Activated T-cell treated with anti-CD3 and anti-CD28 coated beads, Interleukin-2, amount 50 U/mL, for 72 hours (primary cell): ENCODE results near the gene DNAJA1. TPM values are rescaled to one million over a fixed set of nuclear protein-coding genes. Genes with fewer than 3 reads are reported as not detected.
A peak's percentile ranks its signal among the peaks of the same experiment; 100 is the strongest.
"Not testable (repeated sequence)": the region's sequence is repeated elsewhere in the genome, so short reads cannot be mapped to it uniquely, and the experiment has no call there.

ENCODE experiments used
- ATAC-seq, 2 donors: fragments of 150-1000 bp; cut with Tn5 transposase; replicated peaks in 1 of 2; 2 replicates each; pipeline ENCODE4 v1.10.0; 2021; ENCODE audit warnings: moderate library complexity in 2 of 2, mild to moderate bottlenecking in 1 of 2
- DNase-seq, 2 donors: peaks; one replicate each; pipeline ENCODE4 v3.0.0; 2021 to 2022; ENCODE audit warnings: mixed read lengths in 1 of 2
- H3K27ac Mint-ChIP-seq: one replicate; pipeline ENCODE4 v1.8.0; 2022; ENCODE audit warnings: mild to moderate bottlenecking, moderate library complexity, mixed read lengths
- H3K27me3 Mint-ChIP-seq: one replicate; pipeline ENCODE4 v1.8.0; 2022; ENCODE audit warnings: low read depth, mixed read lengths
- H3K36me3 Mint-ChIP-seq, 2 donors: one replicate each; pipeline ENCODE4 v1.8.0; 2022; ENCODE audit warnings: mixed read lengths in 2 of 2, mild to moderate bottlenecking in 1 of 2; ENCODE audit not compliant: insufficient read depth in 2 of 2
- H3K4me1 Mint-ChIP-seq: one replicate; pipeline ENCODE4 v1.8.0; 2022; ENCODE audit warnings: low read depth, mixed read lengths
- H3K4me3 Mint-ChIP-seq, 2 donors: one replicate each; pipeline ENCODE4 v1.8.0; 2022; ENCODE audit warnings: mild to moderate bottlenecking in 2 of 2, mixed read lengths in 2 of 2, moderate library complexity in 2 of 2
- H3K9me3 Mint-ChIP-seq, 2 donors: one replicate each; pipeline ENCODE4 v1.8.0; 2022; ENCODE audit warnings: mixed read lengths in 2 of 2
- total RNA-seq, 2 donors: library from RNA; stranded (reverse); gene quantifications; one replicate each; pipeline ENCODE4 v1.2.3, GENCODE V29; 2022

DNAJA1 gene
- 100 to 1,000 TPM; 108 to 112 TPM for total RNA-seq

GRCh38 chr9:33024966-33025571, at the start of gene DNAJA1:
Gene DNAJA1 (plus strand): TSS chr9:33025273. CDS start chr9:33026485, 1,212 bp downstream.
- no peaks in the 10 kb centered on the region for H3K9me3 Mint-ChIP-seq

GRCh38 chr9:32978051-32978450, 47.0 kb upstream of the DNAJA1 start:
- Mint-ChIP-seq H3K4me3 (no peak overlapping the region), H3K4me1 (no peaks in the 10 kb centered on the region), H3K36me3 (peaks cover 7 to 25% of the 10 kb centered on the region in 2 donors), H3K9me3 (no peaks in the 10 kb centered on the region), H3K27ac (peak overlapping the region; percentile 18), H3K27me3 (no peaks in the 10 kb centered on the region)
- ATAC-seq (no peak), DNase-seq (no peak)

More at GRCh38 chr9:33024966-33025571, at the start of gene DNAJA1:
- Mint-ChIP-seq H3K36me3 (peaks cover 15 to 56% of the 10 kb centered on the region in 2 donors), H3K4me1 (peaks cover 81% of the 10 kb centered on the region), H3K4me3 (peak within 1 kb of the TSS; percentile 91 to 94), H3K27ac (peak within 1 kb of the TSS; percentile 97), H3K27me3 (no peaks in the 10 kb centered on the region)
- peak; percentile 82 to 84 for ATAC-seq
- peak; percentile 94 to 98 for DNase-seq

- H3K27ac Mint-ChIP-seq, result no peak overlapping the region
Observed at GRCh38 chr9:32986971-32987370, 38.1 kb upstream of the DNAJA1 start.

GRCh38 chr9:32989660-32990059, 35.4 kb upstream of the DNAJA1 start:
- Mint-ChIP-seq H3K27me3 (no peaks in the 10 kb centered on the region), H3K36me3 (peaks cover 5 to 32% of the 10 kb centered on the region in 2 donors), H3K4me1 (peaks cover 4% of the 10 kb centered on the region), H3K27ac (no peak overlapping the region), H3K4me3 (no peak overlapping the region), H3K9me3 (no peaks in the 10 kb centered on the region)
- ATAC-seq (no peak), DNase-seq (no peak)

More at GRCh38 chr9:32986971-32987370, 38.1 kb upstream of the DNAJA1 start:
- Mint-ChIP-seq H3K4me3 (no peak overlapping the region), H3K4me1 (no peaks in the 10 kb centered on the region), H3K36me3 (peaks cover 6 to 33% of the 10 kb centered on the region in 2 donors), H3K27me3 (no peaks in the 10 kb centered on the region), H3K9me3 (no peaks in the 10 kb centered on the region)
- DNase-seq (no peak), ATAC-seq (no peak)

- ATAC-seq (no peak), DNase-seq (no peak)
- Mint-ChIP-seq H3K4me1 (peaks cover 4% of the 10 kb centered on the region), H3K27me3 (no peaks in the 10 kb centered on the region), H3K27ac (no peak overlapping the region), H3K36me3 (peaks cover 5 to 23% of the 10 kb centered on the region in 2 donors), H3K4me3 (no peak overlapping the region), H3K9me3 (no peaks in the 10 kb centered on the region)
Observed at GRCh38 chr9:32991897-32992594, 33.0 kb upstream of the DNAJA1 start.

GRCh38 chr9:32992595-32993238, 32.4 kb upstream of the DNAJA1 start:
- ATAC-seq (no peak), DNase-seq (no peak)
- Mint-ChIP-seq H3K4me3 (no peak overlapping the region), H3K9me3 (no peaks in the 10 kb centered on the region), H3K4me1 (peaks cover 10% of the 10 kb centered on the region), H3K36me3 (peaks cover 3 to 21% of the 10 kb centered on the region in 2 donors), H3K27me3 (no peaks in the 10 kb centered on the region), H3K27ac (no peak overlapping the region)

GRCh38 chr9:33000682-33001055, 24.4 kb upstream of the DNAJA1 start:
- DNase-seq (peak; percentile 18 to 26), ATAC-seq (peak in 1 of 2 donors; percentile 2)
- Mint-ChIP-seq H3K27ac (peak overlapping the region; percentile 94), H3K4me3 (peak overlapping the region; percentile 95 to 98), H3K4me1 (peaks cover 34% of the 10 kb centered on the region)
- not testable (repeated sequence) for H3K36me3 Mint-ChIP-seq, H3K9me3 Mint-ChIP-seq, H3K27me3 Mint-ChIP-seq

GRCh38 chr9:33005335-33005734, 19.7 kb upstream of the DNAJA1 start:
- not testable (repeated sequence) for H3K9me3 Mint-ChIP-seq, H3K4me1 Mint-ChIP-seq, H3K27me3 Mint-ChIP-seq, H3K36me3 Mint-ChIP-seq, ATAC-seq, H3K27ac Mint-ChIP-seq, H3K4me3 Mint-ChIP-seq, DNase-seq

- H3K27me3 Mint-ChIP-seq, result no peaks in the 10 kb centered on the region
- H3K4me1 Mint-ChIP-seq, result no peaks in the 10 kb centered on the region
- no peak overlapping the region for H3K27ac Mint-ChIP-seq
- no peak overlapping the region for H3K4me3 Mint-ChIP-seq
- no peaks in the 10 kb centered on the region for H3K9me3 Mint-ChIP-seq
- DNase-seq, result no peak
- H3K36me3 Mint-ChIP-seq, result no peaks in the 10 kb centered on the region
- no peak for ATAC-seq
Observed at GRCh38 chr9:33007755-33008154, 17.3 kb upstream of the DNAJA1 start.

GRCh38 chr9:33011831-33012230, 13.2 kb upstream of the DNAJA1 start:
- H3K4me1 Mint-ChIP-seq, result no peaks in the 10 kb centered on the region
- no peaks in the 10 kb centered on the region for H3K36me3 Mint-ChIP-seq
- no peak overlapping the region for H3K27ac Mint-ChIP-seq
- H3K27me3 Mint-ChIP-seq, result no peaks in the 10 kb centered on the region
- ATAC-seq, result no peak
- no peak for DNase-seq
- no peak overlapping the region for H3K4me3 Mint-ChIP-seq
- H3K9me3 Mint-ChIP-seq, result no peaks in the 10 kb centered on the region

GRCh38 chr9:33012328-33013069, 12.6 kb upstream of the DNAJA1 start:
- Mint-ChIP-seq H3K27ac (no peak overlapping the region), H3K36me3 (no peaks in the 10 kb centered on the region), H3K4me1 (no peaks in the 10 kb centered on the region), H3K4me3 (no peak overlapping the region), H3K27me3 (no peaks in the 10 kb centered on the region), H3K9me3 (no peaks in the 10 kb centered on the region)
- ATAC-seq (no peak), DNase-seq (no peak)

GRCh38 chr9:33013962-33014664, 11.0 kb upstream of the DNAJA1 start:
- Mint-ChIP-seq H3K36me3 (no peaks in the 10 kb centered on the region), H3K4me3 (no peak overlapping the region), H3K9me3 (no peaks in the 10 kb centered on the region), H3K27ac (no peak overlapping the region), H3K4me1 (no peaks in the 10 kb centered on the region), H3K27me3 (no peaks in the 10 kb centered on the region)
- DNase-seq (no peak), ATAC-seq (no peak)
